Activated CD8-positive, alpha-beta memory T cell treated with anti-CD3 and anti-CD28 coated beads, Interleukin-2, amount 50 U/mL, for 4 hours (primary cell): ENCODE data around the gene CLIP2.
A peak's percentile ranks its signal among the peaks of the same experiment; 100 is the strongest.

Experiments used
- DNase-seq: peaks from one replicate; pipeline ENCODE4 v3.0.0-alpha.2; 2020

Gene CLIP2

DNA sequence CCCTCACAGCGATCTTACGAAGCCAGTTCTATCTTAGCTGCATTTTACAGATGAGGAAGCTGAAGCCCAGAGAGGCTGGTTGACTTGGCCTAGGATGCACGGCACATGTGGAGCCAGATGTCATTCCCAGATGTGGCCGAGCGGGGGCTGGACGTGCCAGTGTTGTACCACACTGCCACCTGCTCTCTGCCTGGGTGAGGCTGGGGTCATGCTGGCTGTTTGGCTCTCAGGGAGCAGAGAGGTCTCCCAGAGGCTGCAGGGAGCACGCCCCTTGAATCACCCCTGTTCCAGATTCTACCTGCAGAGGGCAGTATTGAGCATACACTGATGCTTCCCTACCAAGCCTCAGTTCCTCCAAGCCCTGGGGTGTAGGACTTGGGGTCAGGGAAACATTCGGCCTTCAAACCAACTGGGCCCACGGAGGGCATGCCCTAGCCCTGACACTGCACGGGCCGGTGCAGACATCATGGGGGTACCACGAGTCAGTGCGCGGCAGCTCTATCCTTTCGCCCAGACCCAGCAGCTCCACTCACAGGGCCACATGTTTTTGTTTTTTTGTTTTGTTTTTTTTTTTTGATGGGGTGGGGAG, 160.7 kb downstream of the CLIP2 start:
- peak; percentile 71 for DNase-seq

DNA sequence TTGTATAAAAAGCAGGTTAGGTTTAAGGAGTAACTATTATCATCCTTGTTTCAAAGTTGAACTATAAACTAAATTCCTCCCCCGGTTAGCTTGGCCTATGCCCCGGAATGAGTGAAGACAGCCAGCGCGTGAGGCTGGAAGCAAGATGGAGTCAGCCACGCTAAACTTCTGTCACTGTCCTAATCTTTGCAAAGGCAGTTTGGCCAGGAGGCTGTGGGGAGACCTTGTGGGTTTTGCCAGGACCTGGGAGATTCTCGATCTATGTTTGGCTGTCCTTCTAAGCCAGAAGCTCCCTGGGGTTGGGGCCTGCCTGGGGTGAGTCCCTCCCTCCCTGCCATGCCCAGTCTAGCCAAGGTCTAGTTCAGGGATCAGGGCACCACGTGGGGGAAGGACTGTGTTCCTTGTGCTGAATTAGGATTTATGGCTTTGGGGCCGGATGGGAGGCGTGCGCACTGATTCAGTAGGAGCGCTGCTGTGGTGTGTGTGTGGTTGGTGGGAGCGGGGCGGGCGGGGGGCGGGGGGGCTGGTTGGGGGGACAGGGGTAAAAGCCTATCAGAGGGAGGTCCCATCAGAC, 163.6 kb downstream of the CLIP2 start:
- DNase-seq = peak; percentile 23

DNA sequence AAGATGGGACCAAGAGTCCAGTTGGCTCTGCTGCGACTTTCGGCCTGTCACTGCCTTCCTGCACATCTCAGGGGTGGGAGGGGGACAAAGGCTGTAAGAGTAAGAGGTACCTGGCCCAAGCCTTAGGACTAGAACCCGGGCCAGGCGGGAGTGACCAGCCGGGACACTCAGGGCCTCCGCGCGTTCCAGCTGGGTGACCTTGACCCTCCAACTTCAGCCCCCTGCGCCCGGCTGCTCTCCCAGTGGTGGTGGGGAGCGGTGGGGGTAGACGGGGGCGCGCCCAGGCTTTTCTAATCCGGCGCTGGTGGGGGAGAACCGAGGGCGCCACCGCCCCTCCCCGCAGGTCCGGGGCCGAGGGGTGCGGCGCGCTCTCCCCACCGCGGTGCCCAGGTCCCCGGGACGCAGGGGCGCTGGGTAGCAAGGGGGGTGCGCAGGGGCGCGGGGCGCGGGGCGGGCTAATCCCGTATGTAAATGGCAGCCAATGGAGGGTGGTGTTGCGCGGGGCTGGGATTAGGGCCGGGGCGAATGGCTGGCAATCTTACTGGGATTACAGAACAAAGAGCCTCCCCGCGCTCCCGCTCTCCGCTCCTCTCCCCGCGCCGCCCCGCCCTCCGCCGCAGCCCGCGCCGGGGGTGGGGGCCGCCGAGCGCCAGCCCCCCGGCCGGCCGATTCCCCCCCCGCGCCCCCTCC, 164.3 kb downstream of the CLIP2 start, which contains the start of gene GTF2IRD1:
TSS of gene GTF2IRD1 (plus strand) at position 585 of the 690 bp plus-strand sequence. CDS start 54,175 bp downstream, outside the sequence.
- peak; percentile 34 for DNase-seq

DNA sequence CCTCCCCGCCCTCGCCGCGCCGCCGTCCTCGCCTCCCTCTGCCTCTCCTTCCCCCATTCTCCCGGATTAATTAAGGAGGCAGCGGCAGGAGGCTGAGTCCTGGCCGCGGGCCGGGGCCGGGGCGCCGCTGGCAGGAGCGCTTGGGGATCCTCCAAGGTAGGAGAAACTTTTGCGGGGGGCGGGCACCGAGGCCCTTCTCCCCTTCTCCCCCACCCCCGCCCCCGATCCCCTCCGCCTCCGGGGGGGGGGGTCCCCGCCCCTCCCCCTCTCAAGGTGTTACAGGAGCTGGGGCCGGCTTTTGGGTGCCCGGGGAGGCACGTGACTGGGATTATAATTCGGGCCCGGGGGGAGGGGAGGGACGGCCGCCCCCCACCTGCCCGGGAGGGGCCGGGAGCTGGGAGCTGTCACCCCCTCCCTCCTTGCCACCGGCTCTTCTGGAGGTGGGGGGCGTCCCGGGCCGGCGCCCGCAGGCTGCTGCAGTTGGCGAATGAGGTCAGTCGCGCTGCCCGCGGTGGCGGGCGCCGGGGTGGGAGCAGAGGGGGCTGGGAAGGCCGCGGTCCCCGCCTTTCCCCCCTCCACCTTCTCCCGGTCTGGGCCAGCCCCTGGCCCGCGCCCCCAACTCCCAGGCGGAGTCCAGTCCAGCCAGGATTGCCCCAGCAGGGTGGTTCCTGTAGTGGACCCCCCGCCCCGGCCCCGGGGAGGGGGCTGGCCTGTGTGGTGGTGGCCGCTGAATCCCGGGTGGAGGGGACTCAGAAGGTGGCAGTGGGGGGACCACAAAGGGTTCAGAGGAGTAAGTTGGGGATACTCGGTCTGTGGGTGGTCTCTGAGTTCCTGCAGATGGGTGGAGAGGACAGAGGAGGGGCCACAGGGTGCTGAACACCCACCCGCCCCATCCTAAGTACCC, 165.1 kb downstream of the CLIP2 start:
- no peak for DNase-seq

DNA sequence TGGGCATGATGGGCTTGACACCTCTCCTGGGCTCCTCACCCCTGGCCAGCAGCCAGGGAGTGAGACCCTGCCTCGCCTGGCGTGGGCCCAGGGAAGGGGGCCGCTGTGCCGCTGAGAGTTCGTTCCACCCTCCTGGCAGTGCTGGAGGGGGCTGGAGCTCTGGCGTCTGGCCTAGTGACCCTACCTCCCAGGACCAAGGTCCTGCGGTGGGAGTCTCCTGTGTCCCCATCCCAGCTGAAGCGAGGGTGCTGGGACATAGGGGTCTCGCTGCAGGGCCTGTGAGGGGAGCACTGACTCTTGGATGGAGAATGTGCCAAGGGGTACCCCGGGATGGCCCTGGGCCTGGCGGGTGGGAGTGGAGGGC, 165.7 kb downstream of the CLIP2 start:
- no peak for DNase-seq

DNA sequence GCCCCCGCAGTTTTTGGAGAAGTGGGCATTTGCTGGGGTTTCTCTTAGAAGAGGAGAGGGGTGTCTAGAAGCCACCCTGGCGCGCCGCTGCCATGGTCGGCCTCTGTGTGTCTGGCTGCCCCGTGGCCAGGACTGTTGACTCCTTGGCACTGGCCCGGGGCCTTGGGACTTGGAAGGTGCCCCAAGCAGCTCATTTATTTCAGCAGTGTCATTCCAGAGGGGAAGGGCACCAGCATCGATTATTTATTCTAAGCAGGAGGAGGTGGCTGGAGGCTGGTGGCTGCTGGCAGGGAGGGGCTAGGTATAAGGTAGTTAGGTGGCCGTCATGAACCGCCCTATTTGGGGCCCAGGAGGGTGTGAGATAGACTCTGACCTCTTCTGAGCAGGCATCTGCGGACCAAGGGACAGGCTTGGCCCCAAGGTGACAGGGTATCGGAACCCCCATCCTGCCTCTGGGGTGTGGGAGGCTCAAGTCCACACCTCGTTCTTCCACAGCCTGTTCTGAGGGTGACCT, 166.1 kb downstream of the CLIP2 start:
- DNase-seq = no peak
